HG03108 (cell line): Measurements from ENCODE around the gene ESRRB.
A peak's percentile ranks its signal among the peaks of the same experiment; 100 is the strongest.

Experiments
- ATAC-seq: cut with Tn5 transposase; IDR thresholded peaks from one replicate; pipeline ENCODE4 v1.9.1; 2021; ENCODE audit warnings: moderate library complexity; ENCODE audit not compliant: unreplicated experiment

Gene ESRRB

GRCh38 chr14:76351941-76352340, 24.0 kb upstream of the ESRRB start:
- no peak for ATAC-seq

GRCh38 chr14:76352639-76353281, 23.2 kb upstream of the ESRRB start:
- no peak for ATAC-seq

- ATAC-seq: no peak
These were observed 21.6 kb upstream of the ESRRB start for GRCh38 chr14:76354310-76354709.

GRCh38 chr14:76355771-76356170, 20.2 kb upstream of the ESRRB start:
- ATAC-seq: no peak

GRCh38 chr14:76371066-76371465, 4.9 kb upstream of the ESRRB start:
- no peak for ATAC-seq

- ATAC-seq: no peak
These were observed 2.5 kb upstream of the ESRRB start for GRCh38 chr14:76373456-76373855.

- no peak for ATAC-seq
These were observed 453 bp upstream of the ESRRB start for GRCh38 chr14:76375484-76375883.

- ATAC-seq: no peak
These were observed 506 bp downstream of the ESRRB start for GRCh38 chr14:76376409-76376877.

- no peak for ATAC-seq
These were observed 1.2 kb downstream of the ESRRB start for GRCh38 chr14:76376878-76377734.

- ATAC-seq: no peak
These were observed 1.8 kb downstream of the ESRRB start for GRCh38 chr14:76377735-76378074.

GRCh38 chr14:76380991-76381390, 5.1 kb downstream of the ESRRB start:
- no peak for ATAC-seq

GRCh38 chr14:76381817-76382494, 6.0 kb downstream of the ESRRB start:
- ATAC-seq: no peak

GRCh38 chr14:76382495-76382832, 6.5 kb downstream of the ESRRB start:
- ATAC-seq: no peak

GRCh38 chr14:76385435-76385834, 9.5 kb downstream of the ESRRB start:
- ATAC-seq: no peak

- ATAC-seq: peak; percentile 81
These were observed 11.2 kb downstream of the ESRRB start for GRCh38 chr14:76386944-76387782.

- ATAC-seq: no peak
These were observed 13.9 kb downstream of the ESRRB start for GRCh38 chr14:76389841-76390240.

- ATAC-seq: no peak
These were observed 14.7 kb downstream of the ESRRB start for GRCh38 chr14:76390621-76391020.

- no peak for ATAC-seq
These were observed 16.2 kb downstream of the ESRRB start for GRCh38 chr14:76391981-76392690.

GRCh38 chr14:76394569-76394968, 18.6 kb downstream of the ESRRB start:
- no peak for ATAC-seq

- ATAC-seq: no peak
These were observed 19.2 kb downstream of the ESRRB start for GRCh38 chr14:76395161-76395560.
